Hepatocyte (in vitro differentiated cells): Measurements from ENCODE around the gene SOX6.

ENCODE experiments used
- CTCF ChIP-seq: fragments of 200-600 bp; sonication (generic); IDR thresholded peaks from 2 replicates; pipeline ENCODE4 v1.5.1; 2016; ENCODE audit warnings: antibody characterized with exemption, mild to moderate bottlenecking; ENCODE audit not compliant: poor library complexity
- EZH2 ChIP-seq: fragments of 200-600 bp; sonication (generic); IDR thresholded peaks from 2 replicates; pipeline ENCODE4 v1.6.1; 2016; ENCODE audit warnings: antibody characterized with exemption, mild to moderate bottlenecking, borderline replicate concordance
- EZH2phosphoT487 ChIP-seq: fragments of 200-600 bp; sonication (generic); IDR thresholded peaks from one replicate; pipeline ENCODE4 v1.6.1; 2018; ENCODE audit warnings: antibody characterized with exemption, mild to moderate bottlenecking, low read depth, moderate library complexity; ENCODE audit not compliant: unreplicated experiment, severe bottlenecking

GRCh38 chr11:16136792-16137390 lies 219.5 kb downstream of the SOX6 start:
- TF ChIP-seq CTCF (no peak), EZH2phosphoT487 (no peak), EZH2 (no peak)
